Cardiac septum (tissue), 1 donor: Measurements from ENCODE around the gene RPL19. TPM values are rescaled to one million over a fixed set of nuclear protein-coding genes. Genes with fewer than 3 reads are reported as not detected.
A peak's percentile ranks its signal among the peaks of the same experiment; 100 is the strongest.

ENCODE experiments used
- DNase-seq: peaks from one replicate; pipeline ENCODE4 v3.0.0-alpha.2; 2020; ENCODE audit warnings: low spot score
- intact Hi-C: fragments of 100-400 bp; cut with DNase I; formaldehyde crosslinking; loops from one replicate; pipeline ENCODE4 v1.14.0; 2022
- total RNA-seq: library from RNA; stranded (reverse); fragmentation: NEBNext Ultra II Directional; extraction: Animal tissue kit (Norgen Biotek cat#: 25700); gene quantifications from one replicate; pipeline ENCODE4 v1.2.1, GENCODE V29; 2021
- donor health status: DM: no; HTN: no; CAD: no.

Gene RPL19
- total RNA-seq, 1 donor from 2014 or later = 753 TPM

DNA sequence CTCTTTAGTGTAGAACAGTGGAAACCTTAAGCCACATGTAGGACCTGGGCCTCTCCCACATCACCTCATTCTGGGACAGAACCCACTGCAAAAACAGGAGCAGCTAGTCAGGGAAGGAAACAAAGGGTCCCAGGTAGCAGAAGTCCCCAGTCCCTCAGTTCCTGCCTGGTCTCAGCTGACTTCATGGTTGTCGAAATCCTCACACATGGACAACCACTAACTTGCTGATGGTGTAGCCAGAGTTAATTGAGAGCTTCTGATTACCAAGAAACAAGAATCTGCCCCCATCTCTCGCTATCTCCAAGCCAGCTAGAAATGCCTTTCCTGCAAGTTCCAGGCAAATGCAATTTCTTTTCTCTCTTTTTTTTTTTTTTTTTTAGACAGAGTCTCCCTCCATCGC is 30.6 kb upstream of the RPL19 start:
- intact Hi-C loops = loop anchor here (10.0 kb wide), 1 partner anchor 65 kb away; no protein-coding TSS in a partner anchor
- no peak for DNase-seq

DNA sequence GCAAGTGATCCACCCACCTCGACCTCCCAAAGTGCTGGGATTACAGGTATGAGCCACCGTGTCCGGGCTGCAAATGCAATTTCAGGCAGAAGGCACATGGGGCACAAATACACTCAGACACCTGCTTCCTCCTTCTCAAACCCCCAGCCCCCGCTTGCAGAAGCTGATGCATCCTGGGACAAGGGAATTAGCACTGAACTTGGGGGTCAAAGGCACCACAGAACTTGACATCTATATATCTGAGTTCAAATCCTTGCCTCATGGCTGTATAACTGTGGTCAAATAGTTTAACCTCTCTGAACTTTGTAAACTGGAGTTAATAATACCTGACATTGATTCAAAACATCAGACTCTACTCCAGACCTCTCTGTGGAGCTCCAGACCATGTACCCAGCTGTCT is 30.0 kb upstream of the RPL19 start:
- DNase-seq = no peak
- intact Hi-C loops = no loop called here

DNA sequence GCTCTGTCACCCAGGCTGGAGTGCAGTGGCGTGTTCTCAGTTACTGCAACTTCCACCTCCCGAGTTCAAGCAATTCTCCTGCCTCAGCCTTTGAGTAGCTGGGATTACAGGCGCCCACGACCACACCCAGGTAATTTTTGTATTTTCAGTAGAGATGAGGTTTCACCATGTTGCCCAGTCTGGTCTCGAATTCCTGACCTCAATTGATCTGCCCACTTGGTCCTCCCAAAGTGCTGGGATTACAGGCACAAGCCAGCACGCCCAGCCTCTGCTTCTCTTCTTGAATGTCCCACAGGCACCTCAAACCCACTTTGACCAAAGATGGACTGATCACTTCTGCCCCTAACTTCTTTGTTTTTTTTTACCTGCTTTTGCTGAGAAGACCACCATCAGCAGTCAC is 29.5 kb upstream of the RPL19 start:
- DNase-seq = no peak
- intact Hi-C loops = no loop called here

DNA sequence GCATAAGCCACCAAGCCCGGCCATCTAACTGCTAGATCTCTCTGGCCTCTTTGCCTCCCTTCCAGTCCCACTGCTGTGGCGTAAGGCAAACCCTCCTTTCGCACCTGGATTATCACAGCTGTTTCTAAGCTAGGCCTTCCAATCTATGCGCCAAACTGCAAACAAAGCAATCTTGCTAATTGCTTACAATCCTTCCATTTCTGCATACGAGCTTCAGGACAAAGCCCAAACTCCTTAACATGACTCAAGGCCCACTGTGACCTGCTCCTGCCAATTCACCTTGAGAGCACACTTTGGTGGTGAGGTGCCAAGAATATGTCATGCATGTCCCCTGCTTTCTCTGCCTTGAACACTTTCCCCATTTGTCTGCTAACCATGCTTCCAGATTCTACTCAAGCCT is 28.1 kb upstream of the RPL19 start:
- intact Hi-C loops = no loop called here
- no peak for DNase-seq

DNA sequence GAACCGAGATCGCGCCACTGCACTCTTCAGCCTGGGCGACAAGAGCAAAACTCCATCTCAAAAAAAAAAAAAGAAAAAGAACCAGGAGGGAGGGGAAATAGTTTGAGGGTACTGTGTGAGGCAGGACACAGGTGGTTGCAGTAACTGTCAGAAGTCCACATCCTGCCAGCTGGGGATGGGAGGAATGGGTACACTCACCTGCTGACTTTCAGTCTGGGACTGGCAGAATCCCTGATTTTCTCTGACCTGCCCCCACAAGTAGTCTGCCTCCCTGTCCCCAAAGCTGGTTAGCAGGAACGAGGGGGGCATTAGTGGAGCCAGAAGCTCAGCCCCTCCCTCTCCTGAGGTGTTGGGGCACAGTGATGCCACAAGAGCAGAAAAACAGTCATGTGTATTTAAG is 27.0 kb upstream of the RPL19 start:
- intact Hi-C loops = no loop called here
- DNase-seq = no peak

DNA sequence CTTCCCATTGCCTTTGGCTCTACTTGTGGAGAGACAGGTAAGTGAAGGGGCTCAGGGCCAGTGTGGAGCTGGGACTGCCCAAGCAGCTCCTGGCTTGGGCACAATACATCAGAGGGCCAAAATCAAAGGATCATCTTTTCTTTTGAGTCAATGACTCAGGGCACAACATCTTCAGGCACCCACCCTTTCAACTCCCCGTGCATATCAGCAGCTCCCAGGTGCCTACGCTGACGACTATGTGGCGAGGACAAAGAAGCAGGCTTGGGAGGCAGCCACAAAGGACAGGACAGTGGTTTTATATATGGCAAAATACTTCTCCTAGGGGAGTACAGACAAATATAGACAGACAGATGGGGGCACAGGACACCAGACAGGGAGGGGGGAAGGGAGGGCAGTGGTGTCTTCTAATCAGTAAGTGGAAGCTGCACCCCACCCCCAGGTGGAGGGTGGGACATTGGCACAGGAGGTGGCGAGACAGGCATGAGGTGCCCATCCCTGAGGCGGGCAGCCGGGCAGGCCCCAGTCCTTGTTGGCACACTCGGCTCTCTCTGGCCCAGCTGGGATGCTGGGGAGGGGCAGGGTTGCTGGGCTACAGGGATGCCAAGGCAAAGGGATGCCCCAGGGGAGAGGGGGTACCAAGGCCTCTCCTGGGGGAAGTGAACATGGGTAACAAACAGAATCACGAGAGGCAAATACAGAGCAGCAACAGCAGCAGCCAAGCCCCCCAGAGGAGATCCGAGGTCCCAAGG is 26.4 kb upstream of the RPL19 start:
- DNase-seq = no peak
- intact Hi-C loops = no loop called here

DNA sequence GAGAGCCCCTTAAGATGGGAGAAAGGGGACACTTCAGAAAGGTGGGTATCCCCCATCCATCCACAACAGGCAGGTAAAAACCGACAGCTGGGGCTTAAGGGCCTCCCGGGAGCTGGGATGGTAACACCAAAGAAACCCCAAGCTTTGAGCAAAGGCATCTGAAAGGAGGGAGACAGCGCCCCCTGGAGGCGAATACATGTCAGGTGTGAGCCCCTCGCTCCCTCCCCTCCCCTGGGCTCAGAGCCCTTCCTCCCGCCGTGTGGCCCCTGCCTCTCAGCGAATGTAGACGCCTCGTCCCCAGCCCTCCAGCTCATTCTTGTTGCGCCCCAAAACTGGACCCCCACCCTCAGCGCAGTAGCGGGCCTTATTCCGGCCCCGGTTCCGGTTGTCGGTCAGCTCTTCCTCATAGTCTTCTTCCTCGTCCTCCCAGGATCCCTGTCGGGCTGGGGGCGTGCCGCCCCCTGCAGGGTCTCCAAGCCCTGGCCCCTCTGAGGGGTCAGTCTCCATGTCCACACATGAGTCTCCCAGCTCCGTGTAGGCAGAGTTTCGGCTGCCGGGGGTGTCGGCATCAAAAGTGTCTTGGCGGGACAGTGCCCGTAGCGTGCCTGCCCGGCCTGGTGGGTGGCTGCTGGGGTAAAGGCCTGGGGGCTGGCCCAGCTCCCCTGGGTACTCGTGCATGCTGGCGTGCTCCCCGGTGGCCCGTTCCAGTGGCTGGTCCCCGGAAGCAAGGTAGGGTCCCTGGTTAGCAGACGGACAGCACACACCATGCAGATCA is 25.0 kb upstream of the RPL19 start:
- intact Hi-C loops = no loop called here
- no peak for DNase-seq

DNA sequence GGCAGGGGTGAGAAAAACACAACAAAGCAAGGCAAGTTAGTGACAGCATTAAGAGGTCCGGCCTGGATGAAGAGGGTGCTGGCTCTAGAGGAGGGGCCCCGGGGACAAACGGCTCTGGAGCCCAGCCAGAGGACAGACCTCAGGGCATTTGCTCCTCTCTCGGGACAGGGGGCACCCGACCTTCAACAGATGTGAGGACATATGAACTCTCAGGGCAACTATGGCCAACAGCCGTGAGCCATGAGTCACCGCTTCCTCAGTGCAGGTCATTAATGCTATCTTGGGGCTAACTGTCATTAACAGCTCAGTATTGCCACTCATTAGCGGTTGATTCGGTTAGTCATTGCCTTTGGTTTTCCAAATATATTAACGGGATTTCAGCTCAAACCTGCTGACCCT is 24.4 kb upstream of the RPL19 start:
- intact Hi-C loops = no loop called here

DNA sequence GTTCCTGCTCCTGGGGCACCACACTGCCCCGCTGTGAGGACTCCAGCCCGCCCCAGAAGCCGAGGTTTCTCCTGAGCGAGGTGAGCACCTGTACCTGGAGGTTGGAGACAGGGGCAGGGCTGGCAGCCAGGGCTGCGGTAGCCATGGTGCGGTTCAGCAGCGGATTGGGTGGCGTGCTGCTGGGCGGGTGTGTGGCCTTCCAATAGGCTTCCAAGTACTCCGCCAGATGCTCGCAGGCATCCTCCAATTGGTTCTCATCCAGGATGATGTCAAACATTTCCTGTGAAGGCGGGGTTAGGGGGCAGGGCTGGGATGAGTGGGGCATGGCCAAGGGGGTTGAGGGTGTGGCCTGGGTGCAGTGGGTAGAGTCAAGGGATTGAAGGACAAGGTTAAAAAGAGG is 22.8 kb upstream of the RPL19 start:
- intact Hi-C loops = no loop called here
- no peak for DNase-seq

More for the DNA sequence above, 24.4 kb upstream of the RPL19 start:
- no peak for DNase-seq

DNA sequence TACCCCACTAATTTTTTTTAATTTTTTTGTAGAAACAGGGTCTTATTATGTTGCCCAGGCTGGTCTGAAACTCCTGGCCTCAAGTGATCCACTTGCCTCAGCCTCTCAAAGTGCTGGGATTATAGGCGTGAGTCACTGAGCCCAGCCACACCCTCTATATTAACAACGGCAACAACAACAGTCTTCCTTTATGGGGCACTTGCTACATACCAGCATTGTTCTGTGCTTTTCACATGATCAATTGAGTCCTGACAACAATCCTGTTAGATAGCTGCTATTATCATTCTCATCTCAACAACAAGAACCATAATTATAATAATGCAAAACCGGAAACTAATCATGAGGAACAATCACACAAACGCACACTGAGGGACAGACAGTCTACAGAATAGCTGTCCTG is 21.5 kb upstream of the RPL19 start:
- intact Hi-C loops = no loop called here

DNA sequence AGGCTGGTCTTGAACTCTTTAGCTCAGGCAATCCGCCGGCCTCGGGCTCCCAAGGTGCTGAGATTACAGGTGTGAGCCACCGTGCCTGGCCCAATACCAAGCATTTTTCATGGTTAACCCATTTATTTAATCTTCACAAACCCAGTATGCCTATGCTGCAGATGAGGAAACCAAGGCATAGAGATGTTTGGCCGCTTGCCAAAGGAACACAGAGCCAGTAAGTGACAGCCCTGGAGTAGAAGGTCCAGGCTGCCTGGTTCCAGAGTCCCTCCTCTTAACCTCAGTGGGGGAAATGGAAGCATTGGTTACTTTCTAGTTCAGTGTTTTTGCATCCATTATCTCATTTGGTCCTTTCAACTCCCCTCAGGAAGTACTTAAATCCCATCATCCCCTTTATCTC is 18.8 kb upstream of the RPL19 start:
- DNase-seq = no peak
- intact Hi-C loops = no loop called here

More for the DNA sequence above, 21.5 kb upstream of the RPL19 start:
- DNase-seq = no peak

DNA sequence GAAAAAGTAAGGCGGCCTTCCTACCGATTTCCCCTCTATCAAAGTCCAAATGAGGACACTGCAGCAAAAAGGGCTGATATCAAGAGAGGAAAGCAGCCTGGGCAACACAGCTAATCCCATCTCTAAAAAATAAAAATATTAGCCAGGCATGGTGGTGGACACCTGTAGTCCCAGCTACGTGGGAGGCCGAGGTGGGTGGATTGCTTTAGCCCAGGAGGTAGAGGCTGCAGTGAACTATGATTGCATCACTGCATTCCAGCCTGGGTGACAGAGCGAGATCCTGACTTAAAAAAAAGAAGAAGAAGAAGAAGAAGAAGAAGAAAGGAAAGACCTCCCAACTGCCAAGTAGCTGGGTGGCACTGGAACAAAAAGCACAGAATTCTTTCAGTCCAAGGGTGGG is 17.0 kb upstream of the RPL19 start:
- DNase-seq = no peak
- intact Hi-C loops = no loop called here

DNA sequence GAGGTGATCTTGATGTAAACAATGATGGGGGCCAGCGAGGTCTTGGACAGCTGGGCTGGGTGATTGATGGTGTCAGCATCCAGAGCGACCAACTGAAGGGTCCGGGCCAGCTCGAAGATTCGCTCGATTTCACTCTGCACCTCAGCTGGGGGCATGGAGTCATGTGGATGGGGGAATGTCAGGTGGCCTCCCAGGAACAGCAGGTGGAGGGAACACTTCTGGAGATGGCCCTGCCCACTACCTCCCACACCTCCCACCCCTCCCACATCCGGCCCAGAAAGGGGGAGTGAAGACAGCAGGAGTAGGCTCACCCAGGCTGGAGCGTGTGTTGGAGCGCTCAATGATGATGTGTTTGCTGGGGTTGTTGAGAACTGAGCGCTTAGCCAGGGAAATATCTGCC is 16.4 kb upstream of the RPL19 start:
- intact Hi-C loops = no loop called here
- DNase-seq = no peak

DNA sequence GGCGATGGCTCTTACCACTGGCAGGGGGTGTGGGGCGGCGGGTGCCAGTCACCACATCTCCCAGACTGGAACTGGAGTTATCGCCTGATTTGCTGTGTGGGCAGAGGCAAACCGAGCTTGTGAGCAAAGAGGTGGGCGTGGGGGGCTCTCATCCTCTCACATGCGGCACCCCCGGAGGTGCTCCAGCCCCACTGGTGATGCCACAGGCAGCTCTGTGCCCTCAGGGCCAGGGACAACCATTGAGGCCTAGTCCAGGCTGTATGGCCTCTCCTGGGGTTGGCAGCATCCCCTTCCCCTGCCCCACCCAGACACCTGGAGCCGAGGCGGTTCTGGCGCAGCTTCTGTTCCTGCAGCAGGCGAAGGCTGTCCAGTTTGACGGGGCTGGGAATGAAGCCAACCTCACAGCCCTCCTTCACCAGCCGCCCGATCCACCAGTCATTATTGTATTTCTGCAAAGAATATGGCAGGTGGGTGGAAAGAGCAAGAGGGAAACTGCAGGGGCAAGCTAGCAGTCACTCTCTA is 13.5 kb upstream of the RPL19 start:
- intact Hi-C loops = no loop called here
- DNase-seq = no peak

DNA sequence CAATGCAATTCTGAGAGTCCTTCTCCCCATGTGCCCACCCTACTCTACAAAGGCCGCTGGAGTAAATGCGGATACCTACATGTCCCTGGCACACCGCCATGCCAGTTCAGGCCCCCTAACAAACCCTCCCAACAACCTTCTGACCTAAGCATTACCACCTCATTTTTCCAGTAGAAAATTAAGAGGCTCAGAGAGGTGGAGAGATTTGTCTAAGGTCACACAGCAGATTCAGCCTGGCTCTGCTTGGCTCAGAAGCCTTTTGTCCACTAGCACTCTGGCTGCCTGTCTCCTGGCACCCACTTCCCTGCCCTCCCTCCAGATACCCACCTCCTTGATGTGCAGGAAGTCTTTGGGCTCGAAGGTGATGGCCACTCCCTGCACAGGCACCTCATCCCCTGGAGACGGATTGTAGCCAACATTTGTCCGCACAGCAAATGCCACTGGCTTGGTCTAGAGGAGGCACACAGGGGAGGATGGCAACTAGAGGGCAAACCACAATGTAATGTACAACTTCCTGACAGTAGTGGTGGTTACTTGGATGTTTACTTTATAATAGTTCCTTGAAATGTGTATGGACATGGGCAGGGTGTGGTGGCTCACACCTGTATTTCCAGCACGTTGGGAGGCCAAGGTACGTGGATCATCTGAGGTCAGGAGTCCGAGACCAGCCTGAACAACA is 12.8 kb upstream of the RPL19 start:
- intact Hi-C loops = no loop called here
- no peak for DNase-seq

DNA sequence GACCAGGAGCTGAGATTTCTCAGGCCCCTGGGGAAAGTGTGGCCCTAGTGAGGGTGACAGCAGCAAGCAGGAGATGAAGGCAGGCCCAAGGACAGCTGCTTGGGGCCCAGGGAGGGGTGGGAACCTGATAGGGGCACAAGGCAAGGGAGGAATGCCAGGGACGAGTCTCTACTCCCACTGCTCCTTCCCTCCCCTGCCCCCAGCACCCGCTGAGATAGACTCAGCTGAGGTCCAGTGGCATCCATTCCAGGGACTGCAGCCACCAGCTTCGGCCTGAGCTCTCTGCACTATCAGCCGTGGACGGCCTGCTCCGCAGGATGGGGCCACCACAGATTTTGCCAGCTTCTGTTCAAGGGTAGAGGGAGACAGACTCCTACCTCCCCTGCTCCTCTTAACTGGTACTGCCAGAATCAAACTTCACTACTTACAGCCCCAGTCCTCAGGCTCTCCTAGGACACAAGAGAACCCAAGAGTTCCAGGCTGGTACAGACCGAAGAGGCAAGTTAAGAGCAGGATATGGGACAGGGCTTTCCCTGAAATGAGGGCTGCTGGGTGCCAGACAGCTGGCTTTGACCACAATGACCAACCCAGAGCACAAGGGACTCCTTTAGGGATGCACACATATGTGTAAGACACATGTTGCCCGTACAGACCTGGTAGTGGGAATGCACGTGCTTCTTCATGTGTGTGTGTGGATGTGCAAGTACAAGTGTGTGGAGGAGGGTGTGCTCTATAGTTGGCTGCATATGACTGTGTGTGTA is 8.2 kb upstream of the RPL19 start:
- DNase-seq = no peak
- intact Hi-C loops = no loop called here

DNA sequence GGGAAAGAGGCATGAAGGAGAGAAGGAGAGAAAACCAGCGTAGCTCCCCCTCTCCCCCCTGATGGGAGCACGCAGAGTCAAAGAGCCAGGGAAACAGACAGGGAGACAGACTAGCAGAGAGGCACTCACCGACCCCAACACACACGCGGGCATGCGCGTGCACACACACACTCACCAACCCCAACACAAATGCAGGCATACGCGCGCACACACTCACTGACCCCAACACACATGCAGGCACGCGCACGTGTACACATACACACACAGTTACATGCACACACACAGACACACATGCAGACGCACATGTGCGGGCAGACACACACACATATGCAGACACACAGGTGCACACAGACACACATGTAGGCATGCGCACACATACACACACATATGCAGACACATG is 7.2 kb upstream of the RPL19 start:
- DNase-seq = no peak
- intact Hi-C loops = no loop called here

DNA sequence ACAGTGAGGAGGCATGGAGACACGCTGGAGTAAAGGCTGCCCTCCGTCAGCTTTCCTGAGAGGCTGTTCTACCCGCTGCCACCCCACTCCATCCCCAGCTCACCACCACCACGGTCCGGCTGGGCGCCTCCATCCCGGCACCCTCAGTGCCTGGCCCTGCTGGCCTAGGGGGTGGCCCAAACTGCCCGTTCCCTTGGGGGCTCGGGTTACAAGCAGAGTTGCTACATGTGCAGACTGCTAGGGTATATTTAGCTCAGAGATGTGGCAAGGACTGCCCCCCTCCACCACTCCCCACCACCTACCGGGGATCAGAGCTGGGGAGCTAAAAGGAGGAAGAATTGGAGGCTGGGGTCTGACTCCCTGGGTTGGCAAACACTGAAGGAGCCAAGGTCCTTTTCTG is 6.7 kb upstream of the RPL19 start:
- intact Hi-C loops = no loop called here
- DNase-seq = no peak

DNA sequence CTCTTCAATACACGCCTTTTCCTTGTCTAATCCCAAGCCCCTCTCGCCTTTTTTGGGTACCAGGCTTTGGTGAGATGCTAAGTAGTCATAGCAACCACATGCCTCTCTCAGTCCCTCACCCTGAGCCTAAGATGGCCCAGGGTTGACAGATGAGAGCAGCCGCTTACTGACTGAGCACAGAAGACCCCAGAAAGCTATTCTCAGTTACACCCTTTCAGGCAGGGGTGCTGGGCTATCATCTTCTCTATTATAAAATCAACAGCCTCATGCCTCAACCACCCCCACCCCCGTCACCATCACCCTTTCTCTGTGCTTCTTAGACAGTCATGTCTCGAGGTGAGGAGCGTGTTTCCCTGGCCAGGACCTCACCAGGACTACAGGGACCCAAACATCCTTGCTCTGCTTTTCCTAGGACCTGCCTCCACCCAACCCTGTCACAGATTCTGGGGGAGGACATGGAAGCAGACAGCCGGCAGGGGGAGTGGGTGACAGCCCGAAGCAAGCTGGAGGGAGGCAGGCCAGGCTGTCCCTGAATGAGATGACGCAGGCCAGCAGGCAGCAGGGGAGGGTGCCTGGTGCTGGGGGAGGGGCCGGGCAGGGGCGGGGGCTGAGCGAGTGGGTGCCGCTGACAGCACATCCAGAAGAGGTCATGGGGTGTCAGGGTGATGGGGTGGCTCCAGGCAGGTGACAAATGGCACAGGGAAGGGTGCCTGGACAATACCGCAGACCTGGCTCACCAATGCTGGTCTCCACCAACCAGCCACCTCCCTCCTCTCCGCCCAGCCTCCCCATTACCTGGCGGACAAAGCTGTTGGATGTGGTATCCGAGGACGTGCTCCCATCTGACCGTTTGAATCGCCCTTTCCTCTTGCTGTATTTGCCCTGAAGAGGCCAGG is 5.7 kb upstream of the RPL19 start:
- DNase-seq = peak; percentile 84
- intact Hi-C loops = no loop called here
